GM18868 (cell line): ENCODE data around the gene MRPL52.
A peak's percentile ranks its signal among the peaks of the same experiment; 100 is the strongest.
"Not testable (repeated sequence)": the region's sequence is repeated elsewhere in the genome, so short reads cannot be mapped to it uniquely, and the experiment has no call there.

Experiments
- ATAC-seq: cut with Tn5 transposase; IDR thresholded peaks from one replicate; pipeline ENCODE4 v1.9.1; 2021; ENCODE audit warnings: mild to moderate bottlenecking, moderate library complexity; ENCODE audit not compliant: unreplicated experiment

Gene MRPL52

GRCh38 chr14:22852940-22853767, 23.5 kb downstream of the MRPL52 start:
- ATAC-seq, result peak; percentile 69

GRCh38 chr14:22854296-22854695, 24.6 kb downstream of the MRPL52 start:
- not testable (repeated sequence) for ATAC-seq

GRCh38 chr14:22854963-22855724, 25.5 kb downstream of the MRPL52 start:
- no peak for ATAC-seq

GRCh38 chr14:22856428-22856827, 26.7 kb downstream of the MRPL52 start:
- no peak for ATAC-seq

GRCh38 chr14:22860377-22860776, 30.7 kb downstream of the MRPL52 start:
- ATAC-seq, result not testable (repeated sequence)

- no peak for ATAC-seq
Measured at GRCh38 chr14:22861651-22862050, 32.0 kb downstream of the MRPL52 start.

GRCh38 chr14:22864979-22865378, 35.3 kb downstream of the MRPL52 start:
- no peak for ATAC-seq

GRCh38 chr14:22865424-22866405, 36.0 kb downstream of the MRPL52 start:
- ATAC-seq, result no peak

- no peak for ATAC-seq
Measured at GRCh38 chr14:22866874-22867273, 37.2 kb downstream of the MRPL52 start.

- peak; percentile 54 for ATAC-seq
Measured at GRCh38 chr14:22870811-22871223, 41.1 kb downstream of the MRPL52 start.

GRCh38 chr14:22871224-22872032, 41.7 kb downstream of the MRPL52 start, which contains the start of gene LRP10:
Gene LRP10, plus strand, starts transcription at chr14:22871740. Its CDS starts 564 bp downstream, at chr14:22872304.
- ATAC-seq, result peak; percentile 76

GRCh38 chr14:22872033-22872832, 42.5 kb downstream of the MRPL52 start:
- ATAC-seq, result peak; percentile 34

GRCh38 chr14:22872833-22873520, 43.3 kb downstream of the MRPL52 start:
- ATAC-seq, result no peak

- ATAC-seq, result no peak
Measured at GRCh38 chr14:22875003-22875747, 45.5 kb downstream of the MRPL52 start.

- no peak for ATAC-seq
Measured at GRCh38 chr14:22875748-22876319, 46.1 kb downstream of the MRPL52 start.

GRCh38 chr14:22877000-22877501, 47.4 kb downstream of the MRPL52 start:
- no peak for ATAC-seq
